Measurements from ENCODE around the gene LDLRAP1.
"Not testable (repeated sequence)": the region's sequence is repeated elsewhere in the genome, so short reads cannot be mapped to it uniquely, and the experiment has no call there.

- TF ChIP-seq CTCF (IDR thresholded peaks at IDR 0.05); NR2C2 (CRISPR knock-in tag; IDR thresholded peaks at IDR 0.05); SMAD3 (CRISPR knock-in tag; IDR thresholded peaks at IDR 0.05; ENCODE audit: borderline replicate concordance): not testable (repeated sequence)
Measured at GRCh38 chr1:25596641-25597040, 53.2 kb downstream of the LDLRAP1 start.

All from WTC11 (cell line).